ENCODE results near the gene GTPBP3.

DNA sequence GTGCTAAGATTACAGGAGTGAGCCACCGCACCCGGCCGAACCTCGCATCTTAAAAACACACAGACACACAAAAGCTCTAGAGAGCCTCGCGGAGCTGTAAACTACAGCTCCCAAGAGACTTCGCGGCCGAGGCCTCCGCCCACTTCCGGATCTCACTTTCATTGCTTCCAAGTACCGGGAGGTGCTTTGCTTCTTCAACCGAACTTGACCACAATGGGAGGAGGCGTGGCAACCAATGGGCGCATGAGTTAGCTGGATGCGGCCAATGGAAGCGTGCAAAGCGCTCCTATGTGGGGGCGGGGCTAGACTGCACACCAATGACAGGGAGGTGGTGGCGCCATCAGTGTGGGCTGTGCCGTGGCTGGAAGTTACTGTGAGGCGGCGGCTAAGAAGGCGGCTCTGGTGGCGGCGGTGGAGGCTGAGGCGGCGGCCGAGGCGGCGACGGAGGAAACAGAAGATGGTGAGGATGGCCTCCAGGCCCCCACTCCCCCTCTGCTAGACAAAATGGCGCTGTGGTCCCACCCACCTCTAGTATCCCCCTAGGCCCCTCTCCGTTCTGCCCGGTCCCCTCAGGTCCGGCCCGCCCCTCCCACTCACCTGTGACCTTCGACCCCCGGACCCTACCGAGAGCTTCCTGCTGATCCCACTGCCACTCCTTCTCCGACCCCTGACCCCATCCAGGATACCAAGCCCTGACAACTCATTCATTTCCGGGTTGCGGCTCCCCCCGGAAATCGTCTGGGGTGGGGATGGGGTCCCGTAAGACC lies 28.0 kb upstream of the GTPBP3 start, which contains the start of gene DDA1:
- TF ChIP-seq, protein P1, sequence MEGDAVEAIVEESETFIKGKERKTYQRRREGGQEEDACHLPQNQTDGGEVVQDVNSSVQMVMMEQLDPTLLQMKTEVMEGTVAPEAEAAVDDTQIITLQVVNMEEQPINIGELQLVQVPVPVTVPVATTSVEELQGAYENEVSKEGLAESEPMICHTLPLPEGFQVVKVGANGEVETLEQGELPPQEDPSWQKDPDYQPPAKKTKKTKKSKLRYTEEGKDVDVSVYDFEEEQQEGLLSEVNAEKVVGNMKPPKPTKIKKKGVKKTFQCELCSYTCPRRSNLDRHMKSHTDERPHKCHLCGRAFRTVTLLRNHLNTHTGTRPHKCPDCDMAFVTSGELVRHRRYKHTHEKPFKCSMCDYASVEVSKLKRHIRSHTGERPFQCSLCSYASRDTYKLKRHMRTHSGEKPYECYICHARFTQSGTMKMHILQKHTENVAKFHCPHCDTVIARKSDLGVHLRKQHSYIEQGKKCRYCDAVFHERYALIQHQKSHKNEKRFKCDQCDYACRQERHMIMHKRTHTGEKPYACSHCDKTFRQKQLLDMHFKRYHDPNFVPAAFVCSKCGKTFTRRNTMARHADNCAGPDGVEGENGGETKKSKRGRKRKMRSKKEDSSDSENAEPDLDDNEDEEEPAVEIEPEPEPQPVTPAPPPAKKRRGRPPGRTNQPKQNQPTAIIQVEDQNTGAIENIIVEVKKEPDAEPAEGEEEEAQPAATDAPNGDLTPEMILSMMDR (IDR thresholded peaks at IDR 0.05), result no peak
- TF ChIP-seq POLR2AphosphoS5 (IDR thresholded peaks at IDR 0.05; ENCODE audit: low read depth, low read length), result peak; percentile 60
- TF ChIP-seq, protein P2, sequence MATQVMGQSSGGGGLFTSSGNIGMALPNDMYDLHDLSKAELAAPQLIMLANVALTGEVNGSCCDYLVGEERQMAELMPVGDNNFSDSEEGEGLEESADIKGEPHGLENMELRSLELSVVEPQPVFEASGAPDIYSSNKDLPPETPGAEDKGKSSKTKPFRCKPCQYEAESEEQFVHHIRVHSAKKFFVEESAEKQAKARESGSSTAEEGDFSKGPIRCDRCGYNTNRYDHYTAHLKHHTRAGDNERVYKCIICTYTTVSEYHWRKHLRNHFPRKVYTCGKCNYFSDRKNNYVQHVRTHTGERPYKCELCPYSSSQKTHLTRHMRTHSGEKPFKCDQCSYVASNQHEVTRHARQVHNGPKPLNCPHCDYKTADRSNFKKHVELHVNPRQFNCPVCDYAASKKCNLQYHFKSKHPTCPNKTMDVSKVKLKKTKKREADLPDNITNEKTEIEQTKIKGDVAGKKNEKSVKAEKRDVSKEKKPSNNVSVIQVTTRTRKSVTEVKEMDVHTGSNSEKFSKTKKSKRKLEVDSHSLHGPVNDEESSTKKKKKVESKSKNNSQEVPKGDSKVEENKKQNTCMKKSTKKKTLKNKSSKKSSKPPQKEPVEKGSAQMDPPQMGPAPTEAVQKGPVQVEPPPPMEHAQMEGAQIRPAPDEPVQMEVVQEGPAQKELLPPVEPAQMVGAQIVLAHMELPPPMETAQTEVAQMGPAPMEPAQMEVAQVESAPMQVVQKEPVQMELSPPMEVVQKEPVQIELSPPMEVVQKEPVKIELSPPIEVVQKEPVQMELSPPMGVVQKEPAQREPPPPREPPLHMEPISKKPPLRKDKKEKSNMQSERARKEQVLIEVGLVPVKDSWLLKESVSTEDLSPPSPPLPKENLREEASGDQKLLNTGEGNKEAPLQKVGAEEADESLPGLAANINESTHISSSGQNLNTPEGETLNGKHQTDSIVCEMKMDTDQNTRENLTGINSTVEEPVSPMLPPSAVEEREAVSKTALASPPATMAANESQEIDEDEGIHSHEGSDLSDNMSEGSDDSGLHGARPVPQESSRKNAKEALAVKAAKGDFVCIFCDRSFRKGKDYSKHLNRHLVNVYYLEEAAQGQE (IDR thresholded peaks at IDR 0.05; ENCODE audit: insufficient read depth in 1 of 2, low read depth in 2 of 2, low read length in 1 of 2), result no peak
- TF ChIP-seq TCF7L2 (IDR thresholded peaks at IDR 0.05; ENCODE audit: low read depth, low read length), result 0 out of 2 replicates have a peak, but pooled peaks have one; percentile 47

Data from Panc1 (cell line).